Activated naive CD8-positive, alpha-beta T cell (primary cell): ENCODE measurements around the gene ASB3.

ENCODE experiments used
- H3K27ac Mint-ChIP-seq: one replicate; pipeline ENCODE4 v1.8.0; 2021; ENCODE audit warnings: mixed read lengths
- H3K27me3 Mint-ChIP-seq: one replicate; pipeline ENCODE4 v1.8.0; 2021; ENCODE audit warnings: mixed read lengths
- H3K36me3 Mint-ChIP-seq: one replicate; pipeline ENCODE4 v1.8.0; 2021; ENCODE audit warnings: mixed read lengths
- H3K4me1 Mint-ChIP-seq: one replicate; pipeline ENCODE4 v1.8.0; 2021; ENCODE audit warnings: low read depth, mixed read lengths
- H3K4me3 Mint-ChIP-seq: one replicate; pipeline ENCODE4 v1.8.0; 2021; ENCODE audit warnings: mild to moderate bottlenecking, mixed read lengths
- H3K9me3 Mint-ChIP-seq: one replicate; pipeline ENCODE4 v1.8.0; 2021; ENCODE audit warnings: low read depth, mixed read lengths

The ASB3 gene

DNA sequence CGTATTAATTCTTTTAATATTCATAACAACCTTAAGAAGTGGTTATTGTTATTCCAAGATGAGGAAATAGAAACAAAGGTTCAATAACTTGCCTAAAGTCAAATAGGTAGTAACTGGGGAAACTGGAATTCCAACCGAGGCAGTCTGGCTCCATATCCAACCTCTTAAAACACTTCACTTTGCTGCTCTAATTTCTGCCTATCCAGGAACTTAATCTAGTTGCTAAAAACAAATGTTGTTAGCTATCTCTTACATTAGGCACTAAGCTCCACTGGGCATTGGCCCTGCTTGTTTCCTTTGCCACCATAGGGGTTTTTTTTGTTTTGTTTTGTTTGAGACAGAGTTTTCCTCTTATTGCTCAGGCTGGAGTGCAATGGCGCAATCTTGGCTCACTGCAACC is 24.8 kb upstream of the ASB3 start:
- H3K9me3 Mint-ChIP-seq: no peaks in the 10 kb centered on the region
- no peaks in the 10 kb centered on the region for H3K4me1 Mint-ChIP-seq
- no peak overlapping the region for H3K27ac Mint-ChIP-seq

DNA sequence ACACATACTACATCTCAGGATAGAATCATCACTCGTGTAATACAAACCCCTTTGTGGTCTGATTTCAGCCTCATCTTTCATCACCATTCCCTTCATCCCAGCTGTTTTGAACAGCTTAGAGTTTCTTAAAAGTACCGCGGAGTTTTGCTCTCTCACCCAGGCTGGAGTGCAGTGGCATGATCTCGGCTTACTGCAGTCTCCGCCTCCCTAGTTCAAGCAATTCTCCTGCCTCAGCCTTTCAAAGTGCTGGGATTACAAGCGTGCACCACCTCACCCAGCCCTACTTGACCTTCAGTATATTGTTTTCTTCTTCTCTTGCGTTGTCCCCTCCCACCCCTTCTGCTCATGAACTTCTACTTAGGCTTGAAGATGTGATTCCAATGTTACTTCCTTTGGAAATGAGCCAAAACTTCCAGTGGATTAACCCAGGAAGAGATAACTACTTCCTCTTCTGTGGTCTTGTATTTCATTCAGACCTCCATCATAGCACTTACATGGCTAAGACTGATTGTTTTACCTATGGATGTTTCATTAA is 15.9 kb upstream of the ASB3 start:
- no peak overlapping the region for H3K4me3 Mint-ChIP-seq
- peak overlapping the region; percentile 11 for H3K27ac Mint-ChIP-seq
- H3K27me3 Mint-ChIP-seq: no peaks in the 10 kb centered on the region
- H3K4me1 Mint-ChIP-seq: no peaks in the 10 kb centered on the region
- H3K9me3 Mint-ChIP-seq: no peaks in the 10 kb centered on the region
- peaks cover 20% of the 10 kb centered on the region for H3K36me3 Mint-ChIP-seq

More for the DNA sequence above, 24.8 kb upstream of the ASB3 start:
- Mint-ChIP-seq H3K36me3 (peaks cover 10% of the 10 kb centered on the region), H3K4me3 (no peak overlapping the region), H3K27me3 (no peaks in the 10 kb centered on the region)

- no peaks in the 10 kb centered on the region for H3K9me3 Mint-ChIP-seq
- H3K27ac Mint-ChIP-seq: no peak overlapping the region
- H3K27me3 Mint-ChIP-seq: no peaks in the 10 kb centered on the region
- H3K4me3 Mint-ChIP-seq: no peak overlapping the region
- peaks cover 18% of the 10 kb centered on the region for H3K36me3 Mint-ChIP-seq
- H3K4me1 Mint-ChIP-seq: no peaks in the 10 kb centered on the region
Observed at GRCh38 chr2:53801547-53801946, 14.8 kb upstream of the ASB3 start.

GRCh38 chr2:53793821-53794220 is 7.1 kb upstream of the ASB3 start:
- H3K27ac Mint-ChIP-seq: no peak overlapping the region
- H3K9me3 Mint-ChIP-seq: no peaks in the 10 kb centered on the region
- H3K4me1 Mint-ChIP-seq: peaks cover 18% of the 10 kb centered on the region
- no peak overlapping the region for H3K4me3 Mint-ChIP-seq
- no peaks in the 10 kb centered on the region for H3K27me3 Mint-ChIP-seq
- peaks cover 4% of the 10 kb centered on the region for H3K36me3 Mint-ChIP-seq

GRCh38 chr2:53793261-53793660 is 6.5 kb upstream of the ASB3 start:
- H3K27me3 Mint-ChIP-seq: no peaks in the 10 kb centered on the region
- H3K4me3 Mint-ChIP-seq: no peak overlapping the region
- H3K36me3 Mint-ChIP-seq: peaks cover 4% of the 10 kb centered on the region
- H3K27ac Mint-ChIP-seq: no peak overlapping the region
- no peaks in the 10 kb centered on the region for H3K9me3 Mint-ChIP-seq
- peaks cover 23% of the 10 kb centered on the region for H3K4me1 Mint-ChIP-seq

DNA sequence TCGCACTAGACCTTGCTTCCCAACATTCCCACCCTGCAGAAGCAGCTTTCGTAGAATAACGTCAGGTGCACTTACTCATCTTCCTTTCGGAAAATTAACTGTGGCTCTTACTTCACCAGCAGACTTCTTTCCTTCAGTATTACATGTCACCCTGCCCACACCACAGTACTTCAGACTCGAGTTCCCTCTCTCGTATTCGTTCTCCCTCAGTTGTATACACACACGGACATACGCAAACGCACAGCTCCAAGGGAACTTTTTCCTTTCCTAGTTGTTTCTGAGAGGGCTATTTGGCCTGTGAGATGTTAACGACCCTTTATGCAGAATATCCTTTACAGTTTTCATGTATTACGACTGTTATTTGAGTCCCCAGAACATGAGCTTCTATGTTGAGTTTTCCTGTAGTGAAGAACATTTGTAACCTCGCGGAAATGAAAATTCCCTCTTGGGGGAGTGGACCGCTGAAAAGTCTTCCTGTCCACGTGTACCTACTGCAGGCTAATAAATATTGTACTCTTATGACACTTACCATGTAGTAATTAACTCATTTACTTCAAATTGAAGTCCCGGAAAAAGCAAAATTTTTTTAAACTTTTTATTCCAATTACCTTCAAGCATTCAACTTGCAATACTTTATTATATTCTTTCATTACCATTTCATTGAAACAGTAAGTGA is 999 bp upstream of the ASB3 start:
- peak overlapping the region; percentile 98 for H3K4me3 Mint-ChIP-seq
- H3K9me3 Mint-ChIP-seq: no peaks in the 10 kb centered on the region
- peak overlapping the region; percentile 93 for H3K27ac Mint-ChIP-seq
- H3K4me1 Mint-ChIP-seq: peaks cover 52% of the 10 kb centered on the region
- H3K27me3 Mint-ChIP-seq: no peaks in the 10 kb centered on the region
- H3K36me3 Mint-ChIP-seq: peaks cover 2% of the 10 kb centered on the region

DNA sequence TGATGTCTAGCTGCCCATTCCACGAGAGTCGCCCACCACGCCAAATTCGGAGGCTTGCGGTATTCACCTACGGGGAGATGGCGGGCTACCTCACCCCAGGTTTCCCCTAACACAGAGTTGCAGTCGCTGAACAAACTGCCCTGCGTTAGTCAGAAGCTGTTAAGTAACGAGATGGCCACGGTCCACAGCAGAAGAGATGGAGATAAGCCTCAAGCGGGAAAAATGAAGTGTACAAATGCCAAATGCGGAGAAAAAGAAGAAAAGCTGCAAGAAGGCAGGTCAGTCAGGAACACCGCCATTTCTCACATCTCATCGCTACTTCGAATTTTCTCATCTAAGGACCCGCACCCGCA is 425 bp downstream of the ASB3 start:
- Mint-ChIP-seq H3K27ac (peak overlapping the region; percentile 93), H3K4me1 (peaks cover 55% of the 10 kb centered on the region), H3K9me3 (no peaks in the 10 kb centered on the region), H3K36me3 (peaks cover 2% of the 10 kb centered on the region), H3K4me3 (peak overlapping the region; percentile 98), H3K27me3 (no peaks in the 10 kb centered on the region)

- H3K4me3 Mint-ChIP-seq: peak overlapping the region; percentile 98
- H3K9me3 Mint-ChIP-seq: no peaks in the 10 kb centered on the region
- H3K36me3 Mint-ChIP-seq: no peaks in the 10 kb centered on the region
- H3K4me1 Mint-ChIP-seq: peaks cover 50% of the 10 kb centered on the region
- no peaks in the 10 kb centered on the region for H3K27me3 Mint-ChIP-seq
- peak overlapping the region; percentile 93 for H3K27ac Mint-ChIP-seq
Observed at GRCh38 chr2:53785366-53785765, 1.4 kb downstream of the ASB3 start.

DNA sequence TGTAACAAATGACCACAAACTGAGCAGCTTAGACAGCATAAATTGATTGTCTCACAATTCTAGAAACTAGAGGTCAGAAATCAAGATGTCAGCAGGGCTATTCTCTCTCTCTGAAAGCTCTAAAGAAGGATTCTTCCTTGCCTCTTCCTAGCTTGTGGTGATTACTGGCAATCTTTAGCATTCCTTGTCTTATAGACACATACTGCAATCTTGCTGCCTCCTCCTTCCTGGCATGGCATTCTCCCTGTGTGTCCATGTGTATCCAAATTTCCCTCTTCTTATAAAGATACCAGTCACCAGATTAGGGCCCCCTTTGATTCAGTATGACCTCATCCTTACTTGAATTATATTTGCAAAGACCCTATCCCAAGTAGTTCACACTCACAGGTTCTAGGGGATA is 2.3 kb downstream of the ASB3 start:
- Mint-ChIP-seq H3K27ac (peak overlapping the region; percentile 80), H3K9me3 (no peaks in the 10 kb centered on the region), H3K36me3 (no peaks in the 10 kb centered on the region), H3K4me3 (peak overlapping the region; percentile 98), H3K4me1 (peaks cover 53% of the 10 kb centered on the region), H3K27me3 (no peaks in the 10 kb centered on the region)

GRCh38 chr2:53782676-53783075 is 4.1 kb downstream of the ASB3 start:
- H3K27me3 Mint-ChIP-seq: no peaks in the 10 kb centered on the region
- no peak overlapping the region for H3K27ac Mint-ChIP-seq
- H3K4me3 Mint-ChIP-seq: no peak overlapping the region
- peaks cover 49% of the 10 kb centered on the region for H3K4me1 Mint-ChIP-seq
- H3K9me3 Mint-ChIP-seq: no peaks in the 10 kb centered on the region
- H3K36me3 Mint-ChIP-seq: peaks cover 4% of the 10 kb centered on the region

DNA sequence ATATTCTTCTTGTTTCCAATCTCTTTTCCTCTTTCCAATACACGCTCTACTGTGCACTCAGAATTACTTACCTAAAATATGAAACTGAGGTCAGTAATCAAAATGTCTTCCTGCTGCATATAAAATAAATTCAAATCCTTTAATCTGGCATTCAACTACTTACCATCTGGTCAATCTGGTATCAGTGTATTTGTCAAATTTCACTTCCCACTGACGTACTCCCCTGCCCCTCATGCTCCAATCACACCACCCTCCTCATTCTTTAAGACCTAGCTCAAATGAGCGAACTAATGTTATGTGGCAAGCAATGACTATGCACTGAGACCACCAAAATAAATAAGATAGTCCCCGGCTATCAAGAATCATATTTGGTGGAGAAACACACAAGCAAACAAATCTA is 6.7 kb downstream of the ASB3 start:
- Mint-ChIP-seq H3K9me3 (no peaks in the 10 kb centered on the region), H3K27ac (no peak overlapping the region), H3K4me3 (no peak overlapping the region), H3K27me3 (no peaks in the 10 kb centered on the region), H3K4me1 (peaks cover 45% of the 10 kb centered on the region), H3K36me3 (peaks cover 9% of the 10 kb centered on the region)

GRCh38 chr2:53778536-53779162 is 8.1 kb downstream of the ASB3 start:
- no peaks in the 10 kb centered on the region for H3K9me3 Mint-ChIP-seq
- H3K27ac Mint-ChIP-seq: peak overlapping the region; percentile 58
- peaks cover 34% of the 10 kb centered on the region for H3K4me1 Mint-ChIP-seq
- no peak overlapping the region for H3K4me3 Mint-ChIP-seq
- H3K27me3 Mint-ChIP-seq: no peaks in the 10 kb centered on the region
- peaks cover 12% of the 10 kb centered on the region for H3K36me3 Mint-ChIP-seq

DNA sequence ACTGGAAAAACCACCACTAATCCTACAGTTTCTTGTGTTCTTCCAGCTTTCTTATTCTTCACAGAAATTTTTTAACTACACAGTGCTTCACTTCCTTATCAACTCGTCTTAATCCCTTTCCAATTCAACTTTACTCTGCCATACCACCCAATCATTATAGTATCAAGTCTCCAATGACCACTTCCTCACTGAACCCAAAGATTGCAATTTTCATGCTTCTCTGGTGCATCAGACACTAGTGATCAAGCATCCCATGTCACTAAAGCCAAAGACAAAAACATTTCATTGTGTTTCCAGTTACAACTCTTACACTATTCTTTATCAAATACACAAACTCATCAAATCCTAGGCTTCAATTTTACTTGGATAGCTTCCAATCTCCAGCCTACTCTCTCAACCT is 9.6 kb downstream of the ASB3 start:
- H3K36me3 Mint-ChIP-seq: peaks cover 14% of the 10 kb centered on the region
- H3K27me3 Mint-ChIP-seq: no peaks in the 10 kb centered on the region
- peaks cover 25% of the 10 kb centered on the region for H3K4me1 Mint-ChIP-seq
- H3K27ac Mint-ChIP-seq: peak overlapping the region; percentile 41
- H3K4me3 Mint-ChIP-seq: no peak overlapping the region
- H3K9me3 Mint-ChIP-seq: no peaks in the 10 kb centered on the region

DNA sequence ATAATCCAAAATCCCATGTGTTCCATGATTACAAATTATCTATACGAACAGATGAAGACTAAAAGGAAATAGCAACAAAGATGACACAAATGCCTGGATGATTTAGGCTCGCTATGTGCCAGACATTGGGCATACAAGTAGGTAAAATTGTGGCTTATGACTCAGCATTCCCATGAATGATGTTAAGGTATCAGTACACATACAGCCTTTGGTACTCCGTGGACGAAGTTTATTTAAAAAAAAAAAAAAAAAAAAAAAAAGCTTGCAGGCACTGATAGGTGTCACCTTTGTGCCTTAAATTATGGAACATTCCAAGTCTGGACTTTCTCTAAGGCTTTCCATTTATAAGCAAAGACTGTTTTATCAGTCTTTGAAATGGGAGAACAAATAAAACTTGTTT is 16.5 kb downstream of the ASB3 start:
- Mint-ChIP-seq H3K4me3 (peak overlapping the region; percentile 24), H3K9me3 (no peaks in the 10 kb centered on the region)

GRCh38 chr2:53769318-53769945 is 17.3 kb downstream of the ASB3 start:
- Mint-ChIP-seq H3K4me1 (peaks cover 39% of the 10 kb centered on the region), H3K9me3 (no peaks in the 10 kb centered on the region), H3K27me3 (no peaks in the 10 kb centered on the region), H3K4me3 (peak overlapping the region; percentile 96), H3K36me3 (peaks cover 9% of the 10 kb centered on the region), H3K27ac (peak overlapping the region; percentile 16)

More for the DNA sequence above, 16.5 kb downstream of the ASB3 start:
- Mint-ChIP-seq H3K36me3 (peaks cover 7% of the 10 kb centered on the region), H3K27ac (peak overlapping the region; percentile 6), H3K4me1 (peaks cover 39% of the 10 kb centered on the region), H3K27me3 (no peaks in the 10 kb centered on the region)
